Kidney epithelial cell (primary cell): ENCODE measurements around the gene USP13. TPM values are rescaled to one million over a fixed set of nuclear protein-coding genes. Genes with fewer than 3 reads are reported as not detected.

Experiments
- DNase-seq: peaks from one replicate; pipeline ENCODE4 v3.0.0-alpha.2; 2010; ENCODE audit warnings: low read depth
- H3K27me3 ChIP-seq: 2 replicates; pipeline ENCODE4 v1.6.0; 2011; ENCODE audit warnings: low read length; ENCODE audit not compliant: control insufficient read depth, insufficient read depth
- H3K36me3 ChIP-seq: 2 replicates; pipeline ENCODE4 v1.5.1; 2011; ENCODE audit warnings: low read length; ENCODE audit not compliant: control insufficient read depth, insufficient read depth
- H3K4me3 ChIP-seq: 2 replicates; pipeline ENCODE4 v1.5.1; 2011; ENCODE audit warnings: low read depth, mild to moderate bottlenecking, control low read depth, low read length
- CTCF ChIP-seq: IDR thresholded peaks from 2 replicates; pipeline ENCODE4 v1.5.1; 2011; ENCODE audit warnings: mild to moderate bottlenecking, moderate library complexity, low read length, control low read depth, inconsistent platforms; ENCODE audit not compliant: insufficient read depth, poor library complexity, severe bottlenecking
- total RNA-seq: library from RNA; depleted of rRNA; stranded (reverse); fragments of >200 nt; gene quantifications from 2 replicates; pipeline ENCODE4 v1.2.3, GENCODE V29; 2015

USP13 gene
- total RNA-seq, 1 donor from 2014 or later: 6.4 TPM

GRCh38 chr3:179726075-179726699 is 73.3 kb downstream of the USP13 start:
- Histone ChIP-seq H3K36me3 (no peaks in the 10 kb centered on the region), H3K27me3 (no peaks in the 10 kb centered on the region), H3K4me3 (no peak overlapping the region)
- no peak for TF ChIP-seq CTCF
- no peak for DNase-seq

GRCh38 chr3:179729086-179729485 is 76.2 kb downstream of the USP13 start:
- no peak for DNase-seq
- H3K4me3 ChIP-seq: no peak overlapping the region
- H3K27me3 ChIP-seq: no peaks in the 10 kb centered on the region
- no peak for TF ChIP-seq CTCF
- H3K36me3 ChIP-seq: no peaks in the 10 kb centered on the region

GRCh38 chr3:179729981-179730380 is 77.1 kb downstream of the USP13 start:
- no peak for DNase-seq
- no peak for TF ChIP-seq CTCF

GRCh38 chr3:179730506-179730905 is 77.7 kb downstream of the USP13 start:
- H3K27me3 ChIP-seq: no peaks in the 10 kb centered on the region
- TF ChIP-seq CTCF: no peak
- H3K36me3 ChIP-seq: no peaks in the 10 kb centered on the region
- DNase-seq: no peak
- no peak overlapping the region for H3K4me3 ChIP-seq

More at GRCh38 chr3:179729981-179730380, 77.1 kb downstream of the USP13 start:
- H3K27me3 ChIP-seq: no peaks in the 10 kb centered on the region
- no peaks in the 10 kb centered on the region for H3K36me3 ChIP-seq
- no peak overlapping the region for H3K4me3 ChIP-seq

GRCh38 chr3:179731544-179731943 is 78.7 kb downstream of the USP13 start:
- TF ChIP-seq CTCF: no peak
- H3K4me3 ChIP-seq: no peak overlapping the region
- no peaks in the 10 kb centered on the region for H3K27me3 ChIP-seq
- DNase-seq: no peak
- H3K36me3 ChIP-seq: no peaks in the 10 kb centered on the region

GRCh38 chr3:179732661-179733348 is 80.0 kb downstream of the USP13 start:
- Histone ChIP-seq H3K36me3 (no peaks in the 10 kb centered on the region), H3K27me3 (no peaks in the 10 kb centered on the region), H3K4me3 (no peak overlapping the region)
- no peak for TF ChIP-seq CTCF
- DNase-seq: no peak
